NCI-H2171 (cell line): ENCODE measurements around the gene RPS27.
"Not testable (repeated sequence)": the region's sequence is repeated elsewhere in the genome, so short reads cannot be mapped to it uniquely, and the experiment has no call there.

Source experiments
- DNase-seq: peaks from one replicate; lab custom pipeline; 2025; lab: John Stamatoyannopoulos, UW

The RPS27 gene

DNA sequence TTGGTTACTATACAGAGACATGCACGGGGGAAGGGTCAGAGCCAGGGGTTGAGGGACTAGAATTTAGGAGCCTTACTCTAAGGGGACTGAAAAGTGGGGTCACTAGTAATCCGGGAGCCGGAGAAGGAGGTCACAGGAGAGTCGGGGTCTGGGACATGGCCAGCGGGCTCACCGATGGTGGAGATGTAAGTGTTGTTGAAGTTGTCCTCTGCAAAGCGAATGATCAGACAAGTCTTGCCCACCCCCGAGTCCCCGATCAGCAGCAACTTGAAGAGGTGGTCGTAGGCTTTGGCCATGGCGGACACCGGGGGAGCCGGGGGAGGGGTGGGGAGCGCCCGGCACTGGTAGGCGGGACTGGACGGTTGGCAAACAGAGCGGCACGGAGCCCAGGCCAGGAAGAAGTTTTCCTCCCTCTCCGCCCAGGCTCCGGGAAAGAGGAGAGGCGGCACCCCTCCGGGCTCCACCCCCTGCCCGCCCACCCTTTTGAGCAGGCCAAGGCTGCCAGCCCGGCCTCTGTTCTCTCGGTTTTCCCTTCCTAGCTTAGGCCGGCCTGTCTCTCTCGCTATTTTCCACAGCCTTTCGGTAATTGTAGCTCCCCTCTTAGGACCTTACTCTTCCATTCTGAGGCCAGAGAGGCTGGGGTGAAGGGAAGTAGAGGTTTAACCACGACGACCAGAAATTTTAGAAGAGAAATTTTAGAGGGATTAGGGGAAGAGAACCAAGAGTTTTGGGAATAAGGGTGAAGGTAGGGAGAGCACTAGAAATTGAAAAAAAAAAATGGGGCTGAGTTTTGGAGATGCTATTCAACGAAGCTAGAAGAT, 4.4 kb upstream of the RPS27 start, which contains the start of gene RAB13:
Gene RAB13 (minus strand): TSS at position 399 of the 821 bp plus-strand sequence. CDS start 103 bp downstream, at position 296.
- no peak for DNase-seq

DNA sequence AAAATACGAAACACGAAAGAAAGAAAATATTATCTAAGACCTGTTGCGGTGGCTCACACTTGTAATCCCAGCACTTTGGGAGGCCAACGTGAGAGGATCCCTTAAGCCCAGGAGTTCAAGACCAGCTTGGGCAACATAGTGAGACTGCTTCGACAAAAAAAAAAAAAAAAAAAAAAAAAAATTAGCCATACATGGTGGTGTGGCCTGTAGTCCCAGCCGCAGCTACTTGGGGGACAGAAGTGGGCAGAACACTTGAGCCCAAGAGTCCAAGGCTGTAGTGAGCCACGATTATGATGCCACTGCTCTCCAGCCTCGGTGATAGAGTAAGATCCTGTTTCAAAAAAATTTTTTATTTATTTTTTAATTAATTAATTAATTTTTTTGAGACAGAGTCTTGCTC, 2.9 kb upstream of the RPS27 start:
- DNase-seq = no peak

DNA sequence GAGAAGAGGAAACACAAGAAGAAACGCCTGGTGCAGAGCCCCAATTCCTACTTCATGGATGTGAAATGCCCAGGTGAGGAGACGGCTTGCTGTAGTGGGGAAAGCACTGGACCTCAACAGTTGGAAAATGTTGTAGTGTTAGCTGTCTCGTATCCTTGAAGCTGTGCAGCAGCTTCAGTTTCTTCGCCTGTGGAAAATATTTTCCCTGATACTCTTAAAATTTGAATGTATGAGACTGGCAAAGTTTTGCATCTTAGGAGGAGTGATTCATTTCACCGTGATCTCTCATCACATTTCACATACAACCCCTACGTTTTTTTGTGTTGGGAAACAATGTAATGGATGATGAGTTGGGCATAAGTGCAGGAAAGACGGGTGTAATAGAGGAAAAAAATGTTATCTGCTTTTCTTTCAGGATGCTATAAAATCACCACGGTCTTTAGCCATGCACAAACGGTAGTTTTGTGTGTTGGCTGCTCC, 629 bp downstream of the RPS27 start:
- no peak for DNase-seq

DNA sequence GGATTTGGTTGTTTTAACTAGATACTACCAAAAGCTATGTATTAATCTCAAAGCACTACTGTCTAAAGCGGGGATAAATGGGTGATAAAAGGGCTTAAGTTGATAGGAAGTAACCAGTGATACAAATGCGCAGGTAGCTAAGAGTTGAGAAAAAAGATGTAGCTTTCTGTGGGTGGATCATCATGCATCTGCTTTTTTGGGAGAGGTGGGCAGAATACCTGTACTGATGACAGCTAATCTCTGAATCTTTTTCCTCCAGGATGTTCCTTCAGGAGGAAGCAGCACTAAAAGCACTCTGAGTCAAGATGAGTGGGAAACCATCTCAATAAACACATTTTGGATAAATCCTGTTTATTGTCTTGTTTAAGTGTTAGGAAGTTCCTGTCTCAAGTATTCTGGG, 1.2 kb downstream of the RPS27 start:
- DNase-seq = no peak

DNA sequence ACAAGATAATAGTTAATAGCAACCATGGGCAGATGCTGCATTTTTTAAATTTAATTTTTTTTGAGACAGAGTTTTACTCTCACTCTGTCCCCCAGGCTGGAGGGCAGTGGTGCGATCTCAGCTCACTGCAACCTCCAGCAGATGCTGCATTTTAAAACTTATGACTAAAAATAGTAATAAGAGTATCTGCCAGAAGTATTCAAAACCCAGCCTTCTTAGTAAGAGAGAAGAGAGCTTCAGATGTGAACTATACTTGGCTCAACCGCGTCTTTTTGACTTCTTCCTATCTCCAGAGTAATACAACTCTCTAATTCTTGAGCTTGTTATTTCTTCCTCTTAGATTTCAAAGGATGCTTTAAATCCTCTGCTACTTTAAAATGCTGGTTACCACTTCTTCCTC, 4.6 kb downstream of the RPS27 start:
- DNase-seq = no peak

DNA sequence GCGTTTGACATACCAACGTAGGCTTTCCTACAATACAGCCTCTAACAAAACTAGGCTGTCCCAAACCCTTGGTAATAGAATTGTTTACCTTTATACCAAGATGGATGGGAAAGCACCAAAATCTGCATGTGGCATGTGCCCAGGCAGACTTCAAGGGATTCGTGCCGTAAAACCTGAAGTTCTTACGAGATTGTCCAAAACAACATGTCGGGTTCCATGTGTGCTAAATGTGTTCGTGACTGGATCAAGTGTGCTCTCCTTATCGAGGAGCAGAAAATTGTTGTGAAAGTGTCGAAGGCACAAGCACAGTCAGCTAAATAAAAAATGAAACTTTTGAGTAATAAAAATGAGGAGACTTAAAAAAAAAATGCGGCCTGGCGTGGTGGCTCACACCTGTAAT, 5.1 kb downstream of the RPS27 start:
- no peak for DNase-seq

DNA sequence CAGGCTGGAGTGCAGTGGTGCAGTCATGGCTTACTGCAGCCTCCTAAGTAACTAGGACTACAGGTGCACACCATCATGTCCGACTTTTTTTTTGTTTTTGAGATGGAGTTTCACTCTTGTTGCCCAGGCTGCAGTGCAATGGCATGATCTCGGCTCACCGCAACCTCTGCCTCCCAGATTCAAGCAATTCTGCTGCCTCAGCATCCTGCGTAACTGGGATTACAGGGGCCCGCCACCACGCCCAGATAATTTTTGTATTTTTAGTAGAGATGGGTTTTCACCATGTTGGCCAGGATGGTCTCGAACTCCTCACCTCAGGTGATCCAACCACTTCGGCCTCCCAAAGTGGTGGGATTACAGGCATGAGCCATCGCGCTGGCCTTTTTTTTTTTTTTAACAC, 6.3 kb downstream of the RPS27 start:
- DNase-seq = not testable (repeated sequence)

DNA sequence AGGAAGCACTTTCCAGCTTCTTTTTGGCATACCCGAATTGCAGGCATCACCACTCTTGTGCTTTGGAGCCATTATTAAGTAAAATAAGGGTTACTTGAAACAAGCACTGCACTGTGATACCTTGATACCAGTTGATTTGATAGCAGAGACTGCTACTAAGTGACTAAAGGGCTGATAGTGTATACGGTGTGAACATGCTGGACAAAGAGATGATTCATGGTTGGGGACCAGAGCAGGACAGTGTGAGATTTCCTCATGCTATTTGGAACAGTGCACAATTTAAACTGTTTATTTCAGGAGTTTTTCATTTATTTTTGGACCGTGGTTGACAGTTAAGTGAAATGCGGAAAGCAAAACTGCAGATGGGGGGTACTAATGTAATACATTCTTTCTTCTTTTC, 9.9 kb downstream of the RPS27 start:
- no peak for DNase-seq

DNA sequence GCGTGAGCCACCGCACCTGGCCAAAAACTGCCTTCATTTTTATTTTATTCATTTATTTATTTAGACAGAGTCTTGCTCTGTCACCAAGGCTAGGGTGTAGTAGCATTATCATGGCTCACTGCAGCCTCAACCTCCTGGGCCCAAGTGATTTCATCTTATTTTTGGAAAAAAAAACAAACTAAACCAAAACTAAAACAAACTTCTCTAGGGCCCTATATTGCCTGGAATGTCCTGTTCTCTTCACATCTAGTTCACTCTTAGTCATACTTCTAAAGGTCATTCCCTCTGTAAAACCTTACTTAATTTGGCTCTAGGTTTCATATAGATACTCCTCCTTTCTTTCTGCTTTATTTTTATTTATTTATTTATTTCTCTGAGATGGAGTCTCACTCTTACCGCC, 15.6 kb downstream of the RPS27 start:
- DNase-seq = no peak

DNA sequence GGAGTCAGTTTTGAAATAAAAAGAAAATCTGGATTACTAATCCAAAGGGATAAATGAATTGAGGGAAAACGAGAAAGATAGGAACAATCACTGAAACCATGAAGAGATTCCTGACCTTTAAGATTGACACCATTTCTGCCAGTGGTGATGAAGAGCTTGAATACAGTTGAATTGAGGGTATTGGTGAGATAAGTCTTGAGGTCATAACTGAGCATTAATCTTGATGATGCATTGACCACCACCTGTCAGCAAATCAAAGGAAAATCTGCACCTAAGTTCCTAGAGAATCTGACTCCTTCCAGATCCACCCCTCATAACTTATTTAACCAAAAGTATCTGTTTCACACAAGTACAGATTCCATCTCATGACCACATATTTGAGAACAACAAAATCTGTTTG, 21.6 kb downstream of the RPS27 start:
- no peak for DNase-seq

DNA sequence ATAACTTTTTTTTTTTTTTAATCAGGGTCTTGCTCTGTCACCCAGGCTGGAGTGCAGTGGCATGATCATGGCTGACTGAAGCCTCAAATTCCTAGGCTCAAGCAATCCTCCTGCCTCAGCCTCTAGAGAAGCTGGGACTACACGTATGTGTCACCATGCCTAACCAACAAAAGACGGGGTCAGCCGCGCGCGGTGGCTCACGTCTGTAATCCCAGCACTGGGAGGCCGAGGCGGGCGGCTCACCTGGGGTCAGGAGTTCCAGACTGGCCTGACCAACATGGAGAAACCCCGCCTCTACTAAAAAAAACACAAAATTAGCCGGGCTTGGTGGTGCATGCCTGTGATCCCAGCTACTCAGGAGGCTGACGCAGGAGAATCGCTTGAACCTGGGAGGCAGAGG, 22.0 kb downstream of the RPS27 start:
- DNase-seq = not testable (repeated sequence)

DNA sequence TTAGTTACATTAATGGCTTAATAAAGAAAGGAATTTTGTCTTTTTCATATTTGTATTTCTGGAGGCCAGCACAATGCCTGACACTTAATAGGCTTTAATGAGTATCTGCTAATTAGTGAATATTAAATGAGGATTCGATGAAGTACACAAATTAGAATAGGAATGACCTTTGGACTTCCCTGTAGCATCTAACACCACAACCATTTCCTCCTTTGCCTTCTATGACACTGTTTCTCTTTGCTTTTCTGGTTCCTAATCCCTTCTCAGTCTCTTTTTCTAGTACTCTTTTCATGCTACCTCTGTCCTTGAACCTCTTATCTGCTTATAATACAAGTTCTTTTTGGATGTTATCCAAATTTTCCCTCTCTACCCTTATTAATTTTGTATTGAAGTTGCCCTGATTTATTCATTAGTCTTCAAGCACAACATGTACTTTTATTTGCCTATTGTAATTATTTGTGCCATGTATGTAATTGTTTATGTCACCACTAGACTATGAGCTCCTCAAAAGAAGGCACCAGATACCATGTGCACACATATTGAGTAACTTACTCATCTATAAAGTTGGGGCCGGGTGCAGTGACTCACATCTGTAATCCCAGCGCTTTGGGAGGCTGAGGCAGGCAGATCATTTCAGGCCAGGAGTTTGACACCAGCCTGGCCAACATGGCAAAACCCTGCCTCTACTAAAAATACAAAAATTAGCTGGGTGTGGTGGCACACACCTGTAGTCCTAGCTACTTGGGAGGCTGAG, 23.8 kb downstream of the RPS27 start:
- DNase-seq = no peak

DNA sequence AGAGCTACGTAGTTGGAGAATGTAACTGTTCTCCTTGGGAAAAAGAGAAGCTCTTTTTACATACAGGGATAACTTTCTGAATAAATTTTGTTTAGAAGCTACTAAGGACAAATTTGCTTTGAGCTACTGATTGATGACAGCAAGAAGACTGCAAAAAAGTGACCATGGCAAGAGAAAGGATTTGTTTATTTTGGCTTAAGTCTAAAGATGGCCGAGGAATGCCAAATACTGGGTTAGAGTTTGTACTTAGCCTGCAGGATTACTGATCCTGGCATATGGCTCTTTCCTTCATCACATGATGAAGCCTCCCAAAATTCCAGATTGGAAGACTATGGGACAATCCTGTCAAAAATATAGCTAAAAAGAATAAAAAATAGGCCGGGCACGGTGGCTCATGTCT, 28.7 kb downstream of the RPS27 start:
- no peak for DNase-seq

DNA sequence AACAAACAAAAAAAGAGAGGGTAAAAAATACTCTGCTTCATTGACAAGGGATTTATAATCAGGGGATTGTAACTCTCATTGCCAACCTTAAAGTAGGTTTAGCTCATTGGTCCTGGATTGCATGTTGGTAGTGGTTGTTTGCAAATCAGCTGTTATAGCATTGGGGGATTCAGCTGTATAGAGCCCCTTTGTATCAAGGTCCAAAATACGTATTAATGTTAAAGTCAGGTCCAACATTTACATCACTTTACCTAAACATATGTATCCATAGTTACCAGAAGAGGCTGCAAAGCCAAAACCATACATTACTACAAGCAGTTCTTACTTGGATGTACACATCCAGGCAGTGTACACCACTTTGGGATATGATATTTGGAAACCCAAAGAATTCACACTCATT, 29.4 kb downstream of the RPS27 start:
- no peak for DNase-seq

DNA sequence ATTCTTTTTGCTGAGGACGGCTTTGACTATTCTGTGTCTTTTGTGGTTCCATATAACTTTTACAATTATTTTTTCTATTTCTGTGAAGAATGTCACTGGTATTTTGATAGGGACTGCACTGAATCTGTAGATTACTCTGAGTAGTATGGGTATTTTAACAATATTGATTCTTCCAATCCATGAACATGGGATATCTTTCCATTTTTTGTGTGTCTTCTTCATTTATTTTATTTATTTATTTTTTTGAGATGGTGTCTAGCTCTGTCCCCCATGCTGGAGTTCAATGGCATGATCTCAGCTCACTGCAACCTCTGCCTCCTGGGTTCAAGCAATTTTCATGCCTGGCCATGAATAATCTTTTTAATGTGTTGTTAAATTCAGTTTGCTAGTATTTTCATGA, 43.1 kb downstream of the RPS27 start:
- DNase-seq = not testable (repeated sequence)
